ENCODE results near the gene AFG1L. TPM values are rescaled to one million over a fixed set of nuclear protein-coding genes. Genes with fewer than 3 reads are reported as not detected.

The AFG1L gene
- total and polyA plus RNA-seq, 10 donors: 1.8 to 13.0 (median 4.4) TPM

GRCh38 chr6:108355120-108355519 lies 60.3 kb downstream of the AFG1L start:
- intact Hi-C loops (cut with DNase I; ENCODE audit: low total_unique reads): no loop called here
- Histone ChIP-seq H3K9me3 (no peaks in the 10 kb centered on the region), H3K27ac (no peak overlapping the region), H3K36me3 (peaks cover 0 to 22% (median 0%) of the 10 kb centered on the region in 6 donors), H3K4me3 (no peak overlapping the region), H3K27me3 (replicated peaks in 1 of 7) (no peaks in the 10 kb centered on the region), H3K4me1 (no peaks in the 10 kb centered on the region)
- no peak for DNase-seq
- WGBS, 5 donors: 79 to 100% (median 97%) methylated on average over 2 of the region's 2 CpGs
- TF ChIP-seq POLR2A (IDR thresholded peaks at IDR 0.05): no peak
- TF ChIP-seq CTCF (IDR thresholded peaks at IDR 0.05 in 8 of 11, conservative IDR thresholded peaks at IDR 0.05 in 3 of 11): no peak
- TF ChIP-seq POLR2AphosphoS5 (IDR thresholded peaks at IDR 0.05): no peak

- peaks cover 0 to 22% (median 0%) of the 10 kb centered on the region in 6 donors for H3K36me3 ChIP-seq
- no peak for DNase-seq
- peaks cover 0 to 7% (median 0%) of the 10 kb centered on the region in 6 donors for H3K4me1 ChIP-seq
- H3K4me3 ChIP-seq: no peak overlapping the region
- no peaks in the 10 kb centered on the region for H3K27me3 ChIP-seq (replicated peaks in 1 of 7)
- WGBS, 5 donors: 77 to 99% (median 95%) methylated on average over 2 of the region's 2 CpGs
- no peak overlapping the region for H3K27ac ChIP-seq
- no peaks in the 10 kb centered on the region for H3K9me3 ChIP-seq
- no peak for TF ChIP-seq POLR2A (IDR thresholded peaks at IDR 0.05)
- intact Hi-C loops (cut with DNase I; ENCODE audit: low total_unique reads): no loop called here
Observed at GRCh38 chr6:108355890-108356289, 61.0 kb downstream of the AFG1L start.

- Histone ChIP-seq H3K9me3 (no peaks in the 10 kb centered on the region), H3K4me1 (peaks cover 0 to 8% (median 0%) of the 10 kb centered on the region in 6 donors), H3K4me3 (no peak overlapping the region), H3K27ac (no peak overlapping the region), H3K27me3 (replicated peaks in 1 of 7) (no peaks in the 10 kb centered on the region), H3K36me3 (peaks cover 0 to 22% (median 0%) of the 10 kb centered on the region in 6 donors)
- DNase-seq: no peak
- WGBS, 5 donors: 55 to 69% (median 64%) methylated on average over 5 of the region's 5 CpGs
- intact Hi-C loops (cut with DNase I; ENCODE audit: low total_unique reads): no loop called here
- TF ChIP-seq POLR2A (IDR thresholded peaks at IDR 0.05): no peak
- TF ChIP-seq POLR2AphosphoS5 (IDR thresholded peaks at IDR 0.05): no peak
- TF ChIP-seq CTCF (IDR thresholded peaks at IDR 0.05 in 8 of 11, conservative IDR thresholded peaks at IDR 0.05 in 3 of 11): peak in 2 of 11 experiments; percentile 13 to 36
Observed at GRCh38 chr6:108359901-108360882, 65.3 kb downstream of the AFG1L start.

- 89 to 97% (median 94%) methylated on average over 2 of the region's 2 CpGs for WGBS, 5 donors
- H3K27ac ChIP-seq: no peak overlapping the region
- H3K27me3 ChIP-seq (replicated peaks in 1 of 7): no peaks in the 10 kb centered on the region
- TF ChIP-seq POLR2AphosphoS5 (IDR thresholded peaks at IDR 0.05): no peak
- TF ChIP-seq CTCF (IDR thresholded peaks at IDR 0.05 in 8 of 11, conservative IDR thresholded peaks at IDR 0.05 in 3 of 11): no peak
- TF ChIP-seq POLR2A (IDR thresholded peaks at IDR 0.05): no peak
- H3K4me3 ChIP-seq: no peak overlapping the region
- H3K36me3 ChIP-seq: peaks cover 0 to 22% (median 0%) of the 10 kb centered on the region in 6 donors
- intact Hi-C loops (cut with DNase I; ENCODE audit: low total_unique reads): no loop called here
- no peak for DNase-seq
- no peaks in the 10 kb centered on the region for H3K9me3 ChIP-seq
- H3K4me1 ChIP-seq: peaks cover 0 to 8% (median 0%) of the 10 kb centered on the region in 6 donors
Observed at GRCh38 chr6:108360919-108361311, 66.1 kb downstream of the AFG1L start.

Data from spleen (tissue), 11 donors.